Renal pelvis (tissue), 4 donors: ENCODE data around the gene RRAS2. TPM values are rescaled to one million over a fixed set of nuclear protein-coding genes. Genes with fewer than 3 reads are reported as not detected.
"Not testable (repeated sequence)": the region's sequence is repeated elsewhere in the genome, so short reads cannot be mapped to it uniquely, and the experiment has no call there.

ENCODE experiments used
- DNase-seq: peaks from one replicate; pipeline ENCODE4 v3.0.0-alpha.2; 2013
- polyA plus RNA-seq, 3 donors: library from polyadenylated mRNA; unstranded; fragments of 120-200 nt; gene quantifications; one replicate each; pipeline ENCODE4 v1.2.1, GENCODE V29; 2013; ENCODE audit not compliant: insufficient read length in 3 of 3

The RRAS2 gene
- polyA plus RNA-seq, 3 donors, result 45.3 to 48.3 (median 46.8) TPM

DNA sequence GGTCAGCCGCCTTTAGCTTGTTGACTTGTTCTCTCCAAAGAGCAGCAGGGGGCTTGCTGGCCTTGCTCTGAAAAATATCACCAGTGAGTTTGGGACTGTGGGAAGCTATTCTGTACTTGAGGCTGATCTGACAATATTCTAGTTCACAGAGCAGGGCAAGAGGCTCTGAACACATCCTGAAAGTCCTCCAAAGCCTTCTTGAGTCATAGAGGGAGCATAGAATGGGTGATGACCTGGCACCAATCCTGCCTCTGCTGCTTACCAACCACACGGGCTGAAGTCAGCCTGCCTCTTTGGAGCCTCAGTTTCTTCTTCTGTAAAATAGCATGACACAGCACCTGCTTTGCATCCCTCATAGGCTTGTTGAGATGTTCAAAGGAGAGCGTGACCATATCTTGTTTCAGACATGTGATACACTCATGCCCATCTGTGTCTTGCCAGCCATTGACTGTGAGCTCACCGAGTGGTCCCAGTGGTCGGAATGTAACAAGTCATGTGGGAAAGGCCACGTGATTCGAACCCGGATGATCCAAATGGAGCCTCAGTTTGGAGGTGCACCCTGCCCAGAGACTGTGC lies 96.6 kb downstream of the RRAS2 start:
- no peak for DNase-seq

DNA sequence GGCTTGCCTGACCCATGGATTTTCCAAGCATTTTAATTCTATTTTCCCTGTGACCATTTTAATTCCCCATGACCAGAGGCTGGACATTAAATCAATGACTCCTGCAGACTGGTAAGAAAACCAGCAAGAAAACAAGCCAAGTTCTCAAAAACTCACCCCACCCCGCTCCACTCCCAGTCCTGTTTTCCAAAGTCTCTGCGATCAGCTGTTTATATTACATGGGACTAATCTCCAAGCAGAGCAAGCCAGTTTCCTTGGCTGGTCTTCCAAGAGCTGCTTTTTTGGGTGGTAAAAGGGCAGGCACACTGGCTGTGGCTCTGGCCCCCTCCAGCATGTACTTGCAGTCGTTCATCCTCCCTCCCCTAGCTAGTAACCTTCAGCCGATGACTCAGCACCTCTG lies 97.9 kb downstream of the RRAS2 start:
- no peak for DNase-seq

DNA sequence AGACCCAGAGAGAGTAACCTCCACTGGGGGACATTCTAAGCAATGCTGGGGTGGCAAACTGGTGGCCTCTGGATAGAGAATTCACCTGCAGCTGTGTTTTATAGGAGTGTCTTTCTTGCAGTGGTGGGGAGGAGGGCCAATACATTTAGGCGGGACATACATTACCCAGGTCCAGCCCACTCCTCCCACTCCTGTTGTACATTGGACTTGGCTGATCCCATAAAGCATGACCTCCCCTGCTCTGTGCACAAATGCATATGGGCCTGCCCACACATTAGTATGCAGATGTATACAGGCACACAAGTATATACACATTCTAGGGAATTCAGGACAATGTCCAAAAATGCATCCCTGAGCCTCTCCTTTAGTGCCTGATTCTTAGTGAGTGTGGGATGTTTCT lies 99.1 kb downstream of the RRAS2 start:
- no peak for DNase-seq

DNA sequence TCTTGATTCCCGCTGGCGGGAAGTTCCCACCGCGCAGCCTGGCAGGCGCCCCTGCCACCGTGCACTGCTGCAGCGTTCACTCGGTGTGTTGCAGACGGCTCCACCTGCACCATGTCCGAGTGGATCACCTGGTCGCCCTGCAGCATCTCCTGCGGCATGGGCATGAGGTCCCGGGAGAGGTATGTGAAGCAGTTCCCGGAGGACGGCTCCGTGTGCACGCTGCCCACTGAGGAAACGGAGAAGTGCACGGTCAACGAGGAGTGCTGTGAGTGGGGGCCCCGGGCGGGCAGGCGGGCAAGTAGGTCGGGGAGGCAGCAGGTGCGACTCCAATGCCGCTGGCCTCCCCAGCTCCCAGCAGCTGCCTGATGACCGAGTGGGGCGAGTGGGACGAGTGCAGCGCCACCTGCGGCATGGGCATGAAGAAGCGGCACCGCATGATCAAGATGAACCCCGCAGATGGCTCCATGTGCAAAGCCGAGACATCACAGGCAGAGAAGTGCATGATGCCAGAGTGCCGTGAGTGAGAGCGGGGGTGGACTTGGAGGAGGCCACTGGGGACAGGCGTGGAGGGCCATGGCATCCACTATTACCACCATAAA lies 99.7 kb downstream of the RRAS2 start:
- no peak for DNase-seq

DNA sequence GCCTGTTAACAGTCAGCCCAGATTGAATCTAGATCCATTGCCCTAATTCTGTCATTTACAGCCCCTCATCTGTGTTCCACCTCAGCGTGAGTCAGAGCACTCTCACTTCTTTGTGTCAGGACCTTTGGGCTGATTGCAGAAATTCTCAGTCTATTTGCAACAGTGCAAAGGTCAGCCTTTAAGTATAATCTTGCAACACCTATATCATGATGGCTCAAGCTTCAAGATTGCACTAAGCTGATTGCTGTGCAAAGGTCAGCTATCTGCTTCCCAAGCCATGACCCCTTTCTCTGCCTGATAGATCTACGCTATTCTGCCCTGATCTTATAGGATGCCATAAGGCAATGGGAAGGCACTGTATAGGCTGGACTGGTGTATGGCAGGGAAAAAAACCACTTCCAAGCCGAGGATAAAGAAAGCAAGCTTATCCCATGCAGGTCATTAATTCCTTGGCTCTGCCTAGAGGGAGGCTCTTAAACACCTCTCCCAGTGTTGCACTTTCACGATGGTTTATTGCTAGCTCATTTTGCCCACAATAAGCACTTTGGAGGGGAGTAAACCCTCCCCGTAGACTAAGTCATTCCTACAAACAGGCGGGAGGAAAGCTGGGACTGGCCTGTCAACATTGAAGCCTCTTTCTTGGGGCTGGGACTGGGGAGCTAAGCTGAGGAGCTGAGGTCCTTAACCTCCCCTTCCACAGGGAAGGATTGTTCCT lies 100.6 kb downstream of the RRAS2 start:
- DNase-seq, result no peak

DNA sequence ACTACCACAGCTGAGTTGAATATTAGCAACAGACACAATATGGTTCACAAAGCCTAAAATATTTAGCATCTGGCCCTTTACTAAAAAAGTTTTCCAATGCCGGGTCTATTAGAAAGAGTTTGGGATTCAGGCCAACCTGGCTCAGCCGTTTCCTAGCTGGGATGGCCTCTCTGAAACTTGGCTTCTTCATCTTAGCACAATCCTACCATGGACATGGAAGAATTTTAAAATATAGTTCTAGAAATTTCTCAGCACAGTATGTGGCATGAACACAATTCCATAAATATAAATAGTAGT lies 103.8 kb downstream of the RRAS2 start:
- no peak for DNase-seq

DNA sequence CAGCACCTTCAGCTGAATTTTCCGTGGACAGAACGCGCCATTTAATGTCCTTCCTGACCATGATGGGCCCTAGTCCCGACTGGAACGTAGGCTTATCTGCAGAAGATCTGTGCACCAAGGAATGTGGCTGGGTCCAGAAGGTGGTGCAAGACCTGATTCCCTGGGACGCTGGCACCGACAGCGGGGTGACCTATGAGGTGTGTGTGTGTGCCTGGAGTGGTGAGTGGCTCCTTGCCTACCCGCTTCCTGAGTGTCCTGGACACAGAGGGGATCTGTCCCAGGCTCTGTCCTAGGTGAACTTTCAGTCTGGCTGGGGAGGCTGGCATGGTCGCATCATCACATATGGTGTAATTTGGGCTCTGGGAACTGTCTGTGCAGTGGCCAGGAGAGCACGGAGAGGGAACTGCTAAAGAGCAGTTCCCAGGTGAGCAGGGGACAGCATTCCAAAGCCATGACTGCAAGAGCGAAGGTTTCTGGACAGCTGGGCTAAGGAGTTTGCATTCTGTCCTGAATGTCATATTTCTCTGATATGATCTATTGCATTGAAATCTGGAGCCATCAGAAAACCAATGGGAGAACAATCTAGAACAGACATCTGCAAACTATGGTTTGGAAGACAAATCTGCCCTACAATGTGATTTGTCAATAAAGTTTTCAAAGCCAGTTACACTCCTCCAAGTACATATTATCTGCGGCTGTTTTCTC lies 104.3 kb downstream of the RRAS2 start:
- no peak for DNase-seq

DNA sequence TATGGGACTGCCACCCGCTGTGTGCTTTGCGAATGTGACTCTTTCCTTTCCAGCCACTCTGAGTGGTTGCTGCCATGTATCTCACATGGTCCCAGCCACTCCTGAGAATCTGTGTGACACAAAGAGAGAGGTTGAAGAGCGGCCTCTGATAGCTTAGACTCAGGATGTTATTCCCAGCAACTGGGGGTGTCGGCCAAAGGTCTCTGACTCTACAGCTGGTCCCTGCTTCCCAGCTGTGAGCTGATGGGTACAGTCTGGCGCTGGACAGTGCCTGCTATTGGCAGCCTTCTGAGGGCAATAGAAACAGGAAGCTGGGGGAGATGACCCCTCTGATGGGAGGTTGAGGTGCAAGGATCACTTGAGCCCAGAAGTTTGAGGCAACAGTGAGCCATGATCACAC lies 105.1 kb downstream of the RRAS2 start:
- DNase-seq, result no peak

DNA sequence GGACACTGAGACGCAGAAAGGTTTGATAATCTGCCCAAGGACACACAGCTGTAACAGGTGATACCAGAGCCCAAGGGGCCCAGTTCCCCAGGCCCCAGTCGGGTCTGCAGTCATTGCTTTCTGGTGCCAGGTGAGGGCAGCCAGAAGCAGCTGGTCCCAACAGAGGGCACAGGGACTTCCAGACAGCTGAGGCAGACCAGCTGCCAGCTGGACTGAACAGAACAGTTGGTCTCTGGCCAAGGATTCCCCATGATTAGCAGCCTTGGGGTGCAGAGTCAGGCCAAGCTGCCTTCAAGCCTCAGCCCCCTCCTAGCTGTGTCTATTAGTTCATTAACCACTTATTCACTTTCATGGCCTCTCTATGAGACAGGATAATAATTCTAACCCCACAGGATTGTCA lies 105.6 kb downstream of the RRAS2 start:
- no peak for DNase-seq

DNA sequence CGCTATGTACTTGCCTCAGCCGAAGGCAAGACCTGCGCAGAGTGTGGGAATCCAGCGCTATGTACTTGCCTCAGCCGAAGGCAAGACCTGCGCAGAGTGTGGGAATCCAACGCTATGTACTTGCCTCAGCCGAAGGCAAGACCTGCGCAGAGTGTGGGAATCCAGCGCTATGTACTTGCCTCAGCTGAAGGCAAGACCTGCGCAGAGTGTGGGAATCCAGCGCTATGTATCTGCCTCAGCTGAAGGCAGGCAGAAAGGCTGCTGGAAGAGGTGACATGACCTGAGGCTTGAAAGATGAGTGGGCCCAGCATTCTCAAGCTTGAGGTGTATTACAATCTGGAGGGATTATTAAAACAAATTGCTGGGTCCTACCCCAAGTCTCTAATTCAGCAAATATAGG lies 106.5 kb downstream of the RRAS2 start:
- not testable (repeated sequence) for DNase-seq

DNA sequence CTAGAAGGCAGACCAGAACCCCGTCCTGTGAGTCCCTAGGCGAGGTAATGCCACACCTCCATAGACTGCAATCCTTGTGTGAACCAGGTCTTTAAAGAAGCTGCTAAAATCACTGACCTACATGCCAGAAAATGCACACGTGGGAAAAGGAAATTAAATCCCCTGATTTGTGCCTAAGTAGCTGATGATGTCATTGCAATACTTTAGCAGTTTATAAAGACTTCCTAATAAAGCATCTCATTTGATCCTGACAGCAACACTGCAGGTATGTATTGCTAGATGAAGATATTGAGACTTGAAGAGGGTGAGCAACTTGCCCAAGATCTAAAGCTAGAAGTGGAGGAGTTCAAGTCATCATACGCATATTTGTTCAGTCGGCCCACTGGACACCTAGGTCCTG lies 107.2 kb downstream of the RRAS2 start:
- no peak for DNase-seq

DNA sequence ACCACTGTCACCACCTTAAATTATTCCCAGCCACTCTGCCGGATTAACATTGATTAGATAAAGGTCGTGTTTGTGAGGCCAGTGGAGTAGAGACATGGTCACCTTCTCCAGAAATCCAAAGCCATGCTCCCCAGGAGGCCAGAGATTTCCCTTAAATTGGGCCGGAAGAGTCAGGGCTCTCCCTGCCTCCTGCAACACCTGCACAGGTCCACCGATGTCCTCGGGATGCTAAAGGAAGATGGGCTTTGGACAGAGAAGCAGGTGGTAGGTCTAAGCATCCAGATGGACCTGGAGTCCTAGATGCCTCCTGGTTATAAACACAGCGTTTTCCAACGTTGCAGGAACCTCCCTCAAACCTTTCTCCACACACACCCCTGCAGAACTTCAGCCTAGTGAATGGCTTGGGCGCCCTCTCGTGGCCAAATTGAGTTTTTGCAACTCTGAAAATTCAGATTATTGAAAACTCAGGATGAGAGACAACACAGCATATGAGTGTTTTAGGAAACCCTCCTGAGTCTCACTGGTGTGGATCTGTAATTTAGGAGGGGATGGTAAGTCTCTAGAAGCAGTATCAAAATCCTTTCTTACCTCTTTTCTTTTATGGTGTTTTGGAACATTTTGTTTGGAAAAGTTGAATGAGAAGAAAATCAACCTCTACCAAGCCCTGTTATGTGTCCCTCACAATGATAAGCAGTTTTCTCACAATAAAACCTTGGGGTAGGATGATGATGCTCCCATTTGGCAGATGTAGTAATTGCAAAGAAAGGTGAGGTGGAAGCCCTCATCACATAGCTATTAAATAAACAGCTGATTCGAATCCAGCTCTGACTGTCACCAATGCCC lies 109.6 kb downstream of the RRAS2 start:
- peak; percentile 61 for DNase-seq

DNA sequence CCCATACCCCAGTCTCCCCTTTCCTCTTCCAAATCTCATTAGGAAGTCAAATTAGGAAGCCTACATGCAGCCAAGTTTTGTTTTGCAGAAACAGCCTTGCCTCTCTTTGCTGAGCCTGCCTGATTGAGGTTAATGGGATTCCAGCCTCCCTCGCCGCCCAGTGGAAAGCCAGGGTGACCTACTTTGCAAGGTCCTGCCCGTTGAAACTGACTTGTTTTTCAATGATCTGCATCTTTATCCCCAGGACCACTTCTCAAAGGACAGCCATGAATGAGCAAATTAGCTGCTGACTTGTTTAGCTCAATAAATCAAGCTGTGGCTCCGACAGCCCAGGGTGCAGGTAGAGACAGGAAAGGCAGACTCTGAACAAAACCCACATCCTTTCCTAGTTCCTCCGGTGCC lies 110.4 kb downstream of the RRAS2 start:
- DNase-seq, result no peak

DNA sequence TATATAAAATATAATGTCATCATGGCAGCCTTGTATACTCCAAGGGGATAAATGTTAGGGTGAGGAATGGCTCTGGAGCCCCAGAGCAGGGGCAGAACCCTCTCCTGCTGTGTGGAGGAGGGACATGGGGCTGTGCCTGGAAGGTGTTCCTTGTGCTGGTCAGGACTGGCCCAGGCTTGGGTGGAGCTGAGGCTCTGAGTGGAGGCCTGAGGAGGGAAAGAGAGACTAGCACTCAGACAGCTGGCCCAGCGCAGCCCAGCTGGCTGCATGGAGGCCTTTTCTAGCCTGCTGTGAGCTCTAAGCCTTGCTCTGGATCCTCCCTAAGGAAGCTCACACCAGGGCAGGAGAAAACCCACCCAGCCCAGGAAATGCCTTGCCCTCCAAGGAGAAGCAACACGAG lies 113.5 kb downstream of the RRAS2 start:
- no peak for DNase-seq

DNA sequence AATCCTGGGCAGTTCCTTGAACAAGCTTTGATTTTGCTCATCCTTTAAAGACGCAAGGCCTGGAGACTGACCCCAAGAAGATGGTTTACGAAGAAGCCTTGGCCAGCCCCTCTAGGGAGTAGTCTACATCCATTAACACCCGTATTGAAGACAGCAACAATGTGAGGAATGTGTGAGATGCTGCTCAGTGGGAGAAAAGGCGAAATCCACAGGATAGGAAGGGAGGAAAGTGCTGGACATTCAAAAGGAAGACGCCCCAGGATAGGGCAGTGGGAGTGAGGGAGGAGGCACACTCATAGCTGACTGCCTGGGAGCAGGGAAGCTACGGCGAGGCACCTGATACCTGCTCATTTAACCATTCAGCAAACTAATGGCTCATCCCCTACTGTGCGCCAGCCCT lies 114.1 kb downstream of the RRAS2 start:
- DNase-seq, result no peak

DNA sequence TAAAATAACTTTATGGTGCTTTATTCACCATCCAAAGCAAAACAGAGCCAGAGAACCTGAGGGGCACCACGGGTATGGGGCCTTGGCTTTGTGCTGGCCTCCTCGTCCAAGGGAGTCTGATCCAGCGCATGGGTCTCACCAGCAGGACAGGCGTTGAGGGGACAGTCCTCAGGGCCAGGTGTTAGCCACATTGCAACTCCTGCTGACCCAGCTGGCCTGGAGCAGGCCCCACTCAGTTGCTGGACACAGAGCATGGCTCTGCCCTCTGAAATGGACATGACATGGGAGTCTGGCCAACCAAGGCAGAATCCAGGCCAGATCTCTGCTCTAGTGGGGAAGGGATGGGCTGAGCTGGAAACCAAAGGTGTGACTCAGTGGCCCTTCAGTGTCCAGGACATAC lies 116.2 kb downstream of the RRAS2 start:
- DNase-seq, result no peak

DNA sequence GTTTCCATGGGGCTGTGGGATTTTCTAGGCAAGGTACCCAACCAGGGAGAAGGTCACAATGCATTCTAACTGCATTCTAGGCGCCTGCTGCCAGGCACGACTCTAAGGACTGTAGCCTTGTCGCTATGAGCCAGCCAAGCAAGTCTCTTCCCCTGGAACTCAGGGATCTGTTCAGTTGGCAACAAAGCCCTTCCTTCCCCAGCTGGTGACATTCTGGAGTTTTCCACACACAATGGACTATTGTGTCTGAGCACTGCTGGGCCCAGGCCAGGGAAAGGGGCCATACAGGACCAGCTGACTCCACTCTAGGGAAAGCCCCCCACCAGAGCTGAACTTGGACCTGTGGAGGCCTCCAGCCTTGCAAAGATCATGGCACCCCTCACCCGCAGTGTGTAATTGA lies 116.8 kb downstream of the RRAS2 start:
- DNase-seq, result no peak

DNA sequence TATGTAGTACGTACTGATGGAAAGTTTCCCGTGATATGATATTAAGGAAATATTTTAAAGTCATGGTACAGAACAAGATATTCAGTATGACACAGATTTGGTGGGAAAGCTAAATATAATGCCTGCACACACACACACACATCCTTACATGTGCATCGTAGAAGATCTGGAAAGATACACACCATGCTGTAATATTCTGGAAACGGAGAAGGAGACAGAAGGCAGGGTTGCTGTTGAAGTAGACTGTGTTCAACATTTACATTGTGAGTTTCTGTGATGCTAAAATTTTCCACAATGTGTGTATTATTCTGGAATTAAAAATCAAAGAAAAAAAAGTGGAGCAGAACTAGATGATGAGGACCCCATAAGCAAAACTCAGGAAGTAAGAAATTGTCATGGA lies 118.0 kb downstream of the RRAS2 start:
- no peak for DNase-seq

DNA sequence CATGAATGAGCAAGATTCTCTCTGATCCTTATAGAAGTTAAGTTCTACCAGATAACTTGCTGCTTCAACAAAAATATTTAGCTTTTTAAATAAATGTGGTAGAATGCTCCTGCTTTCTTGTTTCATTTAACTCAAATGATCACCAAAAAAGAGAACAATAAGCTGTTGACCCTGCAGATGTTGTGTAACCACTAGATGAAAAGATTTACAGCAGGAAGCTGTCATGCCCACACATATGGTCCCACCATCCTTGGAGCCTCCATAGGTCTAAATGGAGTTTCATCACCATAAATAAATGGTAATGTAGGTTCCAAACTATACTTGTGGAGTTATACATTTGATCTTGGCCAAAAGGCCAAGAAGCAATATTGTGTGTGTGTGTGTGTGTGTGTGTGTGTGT lies 118.8 kb downstream of the RRAS2 start:
- DNase-seq, result no peak

DNA sequence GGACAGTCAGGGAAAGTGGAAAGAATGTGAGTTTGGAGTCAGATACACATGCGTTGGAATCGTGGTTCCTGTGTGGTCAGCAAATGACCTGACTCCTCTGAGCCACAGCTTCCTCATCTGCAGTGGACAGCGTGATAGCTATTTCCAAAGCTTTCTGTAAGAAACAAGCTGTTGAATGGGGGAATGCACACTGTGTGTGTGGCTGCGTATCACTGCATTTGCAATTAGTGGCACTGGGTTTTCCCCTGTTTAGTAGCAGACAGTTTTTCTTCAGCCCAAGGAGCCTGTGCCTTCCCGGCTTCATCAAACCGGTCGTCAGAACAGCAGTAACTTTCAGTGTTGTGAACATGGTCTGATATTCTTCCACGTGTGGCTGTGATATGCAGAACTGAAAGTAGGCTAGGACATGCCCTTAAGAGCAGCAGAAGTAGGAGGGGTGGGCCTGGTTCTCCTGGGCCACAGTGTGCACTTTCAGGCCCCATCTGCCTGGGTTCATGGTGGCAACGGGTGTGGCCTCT lies 121.5 kb downstream of the RRAS2 start:
- no peak for DNase-seq

DNA sequence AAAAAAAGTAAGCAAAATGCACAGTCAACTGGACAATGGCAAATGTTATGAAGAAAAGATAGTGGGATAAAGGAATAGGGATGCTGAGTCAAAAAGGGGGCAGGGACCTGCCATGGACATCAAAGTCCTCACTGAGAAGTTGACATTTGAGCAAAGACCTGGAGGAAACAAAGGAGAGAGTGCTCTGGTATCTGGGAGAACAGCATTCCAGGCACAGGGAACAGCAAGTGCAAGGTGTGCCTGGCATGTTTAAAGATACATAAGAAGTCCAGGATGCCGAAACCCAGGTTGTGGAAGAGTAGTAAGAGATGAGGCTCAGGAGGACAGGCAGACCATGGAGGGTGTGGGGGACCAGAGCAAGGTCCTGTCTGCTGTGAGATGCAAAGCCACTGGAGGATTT lies 123.3 kb downstream of the RRAS2 start:
- DNase-seq, result no peak

DNA sequence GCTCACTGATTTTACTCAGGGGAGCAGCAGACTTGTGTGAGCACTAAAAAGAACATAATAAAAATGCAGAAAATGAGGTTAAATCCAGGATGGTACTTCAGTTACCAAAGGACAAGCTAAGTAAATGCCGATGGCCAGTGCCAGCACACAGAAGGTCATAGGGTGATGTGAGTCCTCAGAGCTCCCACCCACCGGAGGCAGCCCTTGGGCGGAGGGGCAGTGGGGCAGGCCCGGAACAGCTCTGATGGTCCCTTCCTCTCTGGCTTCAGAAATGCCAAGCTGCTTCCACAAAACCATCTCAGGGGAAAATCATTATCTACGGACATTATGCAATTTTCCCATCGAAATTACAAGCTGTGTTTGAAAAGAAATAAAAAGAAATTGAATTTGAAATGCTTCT lies 124.5 kb downstream of the RRAS2 start:
- DNase-seq, result no peak
